ENCODE results near the gene NUP133.
"Not testable (repeated sequence)": the region's sequence is repeated elsewhere in the genome, so short reads cannot be mapped to it uniquely, and the experiment has no call there.

NUP133 gene

DNA sequence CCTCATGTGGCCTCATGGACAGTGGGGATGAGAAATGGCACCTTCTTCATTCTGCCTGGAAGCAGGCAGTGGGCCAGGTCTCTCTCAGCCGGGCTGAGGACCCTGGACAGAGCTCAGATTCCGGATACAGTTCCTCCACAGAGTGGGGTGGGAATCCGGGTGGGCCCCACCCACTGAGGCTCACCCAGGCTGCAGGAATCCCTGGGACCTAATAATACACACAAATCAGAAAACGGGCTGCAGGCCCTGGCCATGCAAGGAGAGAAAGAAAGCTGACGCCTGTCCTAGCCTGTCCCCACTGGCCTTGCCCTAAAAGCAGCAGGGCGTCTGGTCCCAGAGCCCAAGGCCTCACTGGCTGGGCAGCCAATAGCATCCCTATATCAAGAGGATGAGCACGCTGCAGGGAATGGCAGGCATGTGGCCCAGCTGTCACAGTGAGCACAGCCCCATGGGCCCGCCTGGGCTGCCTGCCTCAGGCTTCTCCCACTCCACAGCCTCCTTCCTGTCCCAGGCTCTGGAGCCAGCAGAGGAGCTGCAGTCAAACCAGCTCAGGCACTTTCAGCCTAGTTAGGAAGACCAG is 99.6 kb downstream of the NUP133 start:
- DNase-seq (ENCODE audit: insufficient read length) (no peak), FAIRE-seq (no peak)
- TF ChIP-seq POLR2AphosphoS5 (IDR thresholded peaks at IDR 0.05; ENCODE audit: low read depth, low read length) (no peak), POLR2A (IDR thresholded peaks at IDR 0.05; ENCODE audit: low read depth, low read length) (no peak), TAF1 (IDR thresholded peaks at IDR 0.05; ENCODE audit: borderline replicate concordance, low read depth, low read length) (no peak)

DNA sequence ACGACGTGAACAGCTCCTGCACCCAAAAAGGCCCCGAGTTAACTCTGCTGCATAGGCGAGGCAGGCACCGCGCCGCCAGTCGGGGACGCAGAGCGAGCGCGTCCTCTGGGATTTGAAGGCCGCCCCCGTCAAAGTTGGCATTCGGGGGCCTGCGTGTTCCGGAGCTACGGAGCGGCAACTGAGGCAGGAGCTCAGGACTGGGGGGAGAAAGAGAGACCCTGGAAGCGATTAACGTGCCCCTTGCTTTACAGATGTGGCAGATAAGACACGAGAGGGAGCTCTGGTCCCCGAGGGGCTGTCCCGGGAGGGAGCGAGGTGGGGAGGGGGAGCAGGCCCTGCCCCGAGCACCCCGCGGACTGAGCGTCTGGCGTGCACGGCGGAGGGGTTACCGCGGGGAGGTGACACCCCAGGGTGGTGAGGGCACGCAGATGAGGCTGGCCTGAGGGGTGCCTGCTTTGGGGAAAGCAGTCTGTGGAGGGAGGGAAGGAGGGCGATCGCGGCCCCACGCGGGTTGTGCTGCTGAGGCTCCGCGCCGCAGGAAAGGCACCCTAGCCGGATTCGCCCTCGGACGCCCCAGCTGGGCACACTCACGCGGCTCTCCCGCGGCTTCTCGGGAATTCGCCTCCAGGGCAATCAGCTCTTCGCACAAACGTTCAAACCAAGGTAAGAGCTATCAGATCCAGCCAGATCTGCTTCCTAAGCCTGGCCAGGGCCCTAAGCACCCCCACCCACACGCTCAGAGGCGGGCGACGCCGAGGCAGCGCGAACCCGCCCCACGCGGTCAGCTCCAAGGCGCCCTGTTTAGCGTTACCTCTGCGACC is 100.7 kb downstream of the NUP133 start:
- TF ChIP-seq POLR2AphosphoS5 (IDR thresholded peaks at IDR 0.05; ENCODE audit: low read depth, low read length), result no peak
- no peak for TF ChIP-seq POLR2A (IDR thresholded peaks at IDR 0.05; ENCODE audit: low read depth, low read length)
- TF ChIP-seq TAF1 (IDR thresholded peaks at IDR 0.05; ENCODE audit: borderline replicate concordance, low read depth, low read length), result no peak
- no peak for FAIRE-seq
- no peak for DNase-seq (ENCODE audit: insufficient read length)

DNA sequence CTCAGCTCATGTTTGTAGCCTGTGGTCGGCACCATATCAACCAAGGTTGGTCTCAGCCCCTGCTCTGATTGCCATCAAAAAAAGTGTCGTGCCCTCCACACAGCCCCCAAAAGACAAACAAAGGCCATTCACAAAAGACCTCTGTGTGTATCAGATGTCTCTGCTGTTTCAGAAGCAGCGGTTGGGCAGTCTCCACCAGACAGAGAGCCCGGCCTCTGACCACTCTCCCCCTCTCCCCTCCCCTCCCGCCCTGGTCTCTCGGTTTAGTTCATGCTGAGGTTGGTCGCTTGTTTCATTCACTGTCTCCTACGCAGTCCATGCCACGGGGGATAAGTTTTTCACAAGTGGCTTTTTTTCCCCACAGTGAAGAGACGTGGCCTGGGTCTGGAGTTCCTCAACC is 101.3 kb downstream of the NUP133 start:
- FAIRE-seq, result no peak
- DNase-seq (ENCODE audit: insufficient read length), result no peak
- no peak for TF ChIP-seq POLR2A (IDR thresholded peaks at IDR 0.05; ENCODE audit: low read depth, low read length)
- no peak for TF ChIP-seq POLR2AphosphoS5 (IDR thresholded peaks at IDR 0.05; ENCODE audit: low read depth, low read length)
- no peak for TF ChIP-seq TAF1 (IDR thresholded peaks at IDR 0.05; ENCODE audit: borderline replicate concordance, low read depth, low read length)

DNA sequence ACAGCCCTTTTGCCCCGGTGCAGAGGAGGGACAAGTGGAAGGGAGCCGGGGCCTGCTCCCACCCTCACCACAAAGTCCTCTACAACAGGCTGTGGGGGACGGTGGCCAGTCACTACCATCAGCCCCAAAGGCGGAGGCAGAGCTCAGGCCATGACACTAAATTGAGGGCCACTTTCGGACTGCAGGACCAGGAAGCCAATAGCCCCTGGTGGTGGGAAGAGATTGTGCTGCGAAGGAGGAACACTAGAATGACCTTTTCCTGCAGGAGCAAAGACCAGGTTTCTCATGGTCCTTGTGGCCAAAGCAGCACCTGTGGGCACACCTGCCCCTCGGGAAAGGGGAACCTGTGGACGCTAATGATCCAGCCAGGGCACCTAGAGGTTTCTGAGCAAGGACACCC is 104.6 kb downstream of the NUP133 start:
- TF ChIP-seq POLR2AphosphoS5 (IDR thresholded peaks at IDR 0.05; ENCODE audit: low read depth, low read length), result no peak
- TF ChIP-seq TAF1 (IDR thresholded peaks at IDR 0.05; ENCODE audit: borderline replicate concordance, low read depth, low read length), result no peak
- TF ChIP-seq POLR2A (IDR thresholded peaks at IDR 0.05; ENCODE audit: low read depth, low read length), result no peak
- FAIRE-seq (no peak), DNase-seq (ENCODE audit: insufficient read length) (no peak)

DNA sequence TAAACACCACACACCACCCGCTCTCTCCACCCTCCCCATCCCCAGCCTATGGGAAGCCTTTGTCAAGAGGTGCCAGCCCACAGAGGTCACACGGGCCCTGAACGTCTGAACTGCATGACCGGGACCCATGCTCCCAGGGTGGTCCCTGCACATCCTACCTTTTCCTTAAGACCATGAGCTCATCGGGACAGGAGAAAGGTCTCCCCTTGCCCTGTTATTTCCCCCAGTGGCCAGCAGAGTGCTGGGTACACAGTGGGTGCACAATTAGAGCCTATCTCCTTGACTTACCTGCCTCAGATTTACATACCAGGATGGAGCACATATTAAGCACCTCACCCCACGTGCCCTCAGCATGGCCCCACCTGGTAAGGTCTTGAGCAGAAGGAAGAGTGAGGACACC is 105.1 kb downstream of the NUP133 start:
- no peak for TF ChIP-seq POLR2AphosphoS5 (IDR thresholded peaks at IDR 0.05; ENCODE audit: low read depth, low read length)
- TF ChIP-seq TAF1 (IDR thresholded peaks at IDR 0.05; ENCODE audit: borderline replicate concordance, low read depth, low read length), result no peak
- FAIRE-seq (no peak), DNase-seq (ENCODE audit: insufficient read length) (no peak)

DNA sequence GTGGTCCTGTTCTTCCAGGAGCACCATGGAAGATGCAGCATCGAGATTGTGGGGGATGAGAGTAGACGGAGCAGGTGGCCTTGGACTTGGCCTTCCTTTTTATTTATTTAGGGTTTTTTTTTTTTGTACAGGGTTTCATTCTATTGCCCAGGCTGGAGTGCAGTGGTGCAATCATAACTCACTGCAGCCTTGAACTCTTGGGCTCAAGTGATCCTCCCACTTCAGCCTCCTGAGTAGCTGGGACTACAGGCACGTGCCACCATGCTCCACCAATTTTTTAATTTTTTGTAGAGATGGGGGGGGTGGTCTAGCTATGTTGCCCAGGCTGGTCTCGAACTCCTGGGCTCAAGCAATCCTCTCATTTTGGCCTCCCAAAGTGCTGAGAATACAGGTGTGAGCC is 105.8 kb downstream of the NUP133 start:
- DNase-seq (ENCODE audit: insufficient read length); FAIRE-seq: not testable (repeated sequence)

DNA sequence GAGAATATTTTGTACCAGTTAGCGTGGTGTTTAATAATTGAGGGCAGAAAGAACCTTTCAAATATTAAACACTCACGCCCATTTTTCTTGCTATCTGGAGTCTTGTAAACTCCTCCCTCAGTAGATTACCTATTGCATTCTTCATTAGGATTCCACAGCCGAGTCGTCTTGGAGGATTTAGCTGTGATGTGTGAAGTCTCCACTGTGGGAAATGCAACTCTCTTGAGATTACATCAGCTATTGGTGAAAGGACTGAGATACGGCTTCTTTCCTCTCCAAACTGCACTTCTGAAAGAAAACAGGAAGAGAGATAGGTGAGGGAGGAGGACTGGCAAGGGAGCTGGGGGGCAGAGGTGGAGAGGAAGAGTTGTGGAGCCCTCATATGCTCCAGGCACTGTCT is 110.4 kb downstream of the NUP133 start:
- DNase-seq (ENCODE audit: insufficient read length) (no peak), FAIRE-seq (no peak)
- TF ChIP-seq POLR2AphosphoS5 (IDR thresholded peaks at IDR 0.05; ENCODE audit: low read depth, low read length) (no peak), POLR2A (IDR thresholded peaks at IDR 0.05; ENCODE audit: low read depth, low read length) (no peak), TAF1 (IDR thresholded peaks at IDR 0.05; ENCODE audit: borderline replicate concordance, low read depth, low read length) (no peak)

DNA sequence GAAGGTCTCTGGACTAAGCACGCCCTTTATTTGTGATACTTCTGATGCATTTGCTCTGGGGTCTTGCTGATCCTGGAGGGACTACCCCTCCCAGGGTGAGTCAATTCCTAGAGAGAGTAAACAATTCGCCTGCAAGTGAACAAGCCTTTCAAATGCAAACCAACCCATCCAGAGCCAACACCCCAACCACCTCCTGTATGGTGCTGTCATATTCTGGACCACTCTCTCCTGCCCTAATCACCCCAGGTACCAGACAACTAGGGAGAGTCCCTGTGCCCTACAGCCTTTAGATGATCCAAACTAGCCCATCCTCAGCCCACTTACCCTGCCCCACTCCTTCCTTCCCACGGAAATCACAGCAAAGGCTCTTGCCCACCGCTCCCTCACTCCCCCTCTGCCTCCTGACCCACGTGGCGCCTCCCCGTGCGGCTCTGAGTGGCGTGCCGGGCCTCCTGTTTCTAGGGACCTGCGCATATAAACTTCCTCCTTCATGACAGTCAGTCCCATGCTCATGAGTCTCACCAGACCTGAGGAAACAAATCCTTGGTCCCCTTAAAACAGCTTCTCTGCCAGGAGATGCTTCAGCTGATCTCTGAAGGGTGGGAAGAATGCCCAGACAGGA is 111.4 kb downstream of the NUP133 start:
- DNase-seq (ENCODE audit: insufficient read length), result no peak
- no peak for TF ChIP-seq POLR2A (IDR thresholded peaks at IDR 0.05; ENCODE audit: low read depth, low read length)
- TF ChIP-seq TAF1 (IDR thresholded peaks at IDR 0.05; ENCODE audit: borderline replicate concordance, low read depth, low read length), result no peak
- TF ChIP-seq POLR2AphosphoS5 (IDR thresholded peaks at IDR 0.05; ENCODE audit: low read depth, low read length), result no peak
- no peak for FAIRE-seq

DNA sequence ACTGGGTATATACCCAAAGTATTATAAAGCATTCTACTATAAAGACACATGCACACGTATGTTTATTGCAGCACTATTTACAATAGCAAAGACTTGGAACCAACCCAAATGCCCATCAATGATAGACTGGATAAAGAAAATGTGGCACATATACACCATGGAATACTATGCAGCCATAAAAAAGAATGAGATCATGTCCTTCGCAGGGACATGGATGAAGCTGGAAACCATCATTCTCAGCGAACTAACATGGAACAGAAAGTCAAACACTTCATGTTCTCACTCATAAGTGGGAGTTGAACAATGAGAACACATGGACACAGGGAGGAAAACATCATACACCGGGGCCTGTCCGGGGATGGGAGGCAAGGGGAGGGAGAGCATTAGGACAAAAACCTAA is 113.6 kb downstream of the NUP133 start:
- FAIRE-seq; DNase-seq (ENCODE audit: insufficient read length): not testable (repeated sequence)

DNA sequence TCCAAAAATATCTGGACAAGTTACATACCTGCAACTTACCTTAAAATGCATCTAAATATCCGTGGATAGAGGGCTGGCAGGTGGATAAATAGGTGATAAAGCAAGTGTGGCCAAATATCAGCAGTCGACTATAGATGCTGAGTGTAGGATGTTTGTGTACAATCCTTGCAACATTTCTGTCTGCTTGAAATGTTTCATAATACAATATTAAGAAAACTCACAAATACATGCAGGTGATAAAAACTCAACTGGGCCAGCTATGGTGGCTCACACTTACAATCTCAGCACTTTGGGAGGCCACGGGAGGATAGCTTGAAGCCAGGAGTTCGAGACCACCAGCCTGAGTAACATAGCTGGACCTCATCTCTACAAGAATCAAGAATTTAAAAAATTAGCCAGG is 115.2 kb downstream of the NUP133 start:
- DNase-seq (ENCODE audit: insufficient read length), result no peak
- no peak for FAIRE-seq
- TF ChIP-seq POLR2AphosphoS5 (IDR thresholded peaks at IDR 0.05; ENCODE audit: low read depth, low read length), result no peak
- TF ChIP-seq TAF1 (IDR thresholded peaks at IDR 0.05; ENCODE audit: borderline replicate concordance, low read depth, low read length), result no peak
- no peak for TF ChIP-seq POLR2A (IDR thresholded peaks at IDR 0.05; ENCODE audit: low read depth, low read length)

Measured in GM12892 (cell line).